Epithelial cell of proximal tubule (primary cell): Measurements from ENCODE around the gene HLA-DPB1. TPM values are rescaled to one million over a fixed set of nuclear protein-coding genes. Genes with fewer than 3 reads are reported as not detected.

ENCODE experiments used
- DNase-seq: peaks from one replicate; pipeline ENCODE4 v3.0.0-alpha.2; 2011; ENCODE audit warnings: low read depth
- H3K4me3 ChIP-seq: 2 replicates; pipeline ENCODE4 v1.5.1; 2011; ENCODE audit warnings: low read depth, mild to moderate bottlenecking, low read length
- CTCF ChIP-seq: conservative IDR thresholded peaks from 2 replicates; pipeline ENCODE4 v1.5.1; 2012; ENCODE audit warnings: low read depth, mild to moderate bottlenecking, low read length
- total RNA-seq: library from RNA; depleted of rRNA; stranded (reverse); fragments of >200 nt; gene quantifications from 2 replicates; pipeline ENCODE4 v1.2.3, GENCODE V29; 2015

Gene HLA-DPB1
- total RNA-seq, 1 donor from 2014 or later: 52.3 TPM

DNA sequence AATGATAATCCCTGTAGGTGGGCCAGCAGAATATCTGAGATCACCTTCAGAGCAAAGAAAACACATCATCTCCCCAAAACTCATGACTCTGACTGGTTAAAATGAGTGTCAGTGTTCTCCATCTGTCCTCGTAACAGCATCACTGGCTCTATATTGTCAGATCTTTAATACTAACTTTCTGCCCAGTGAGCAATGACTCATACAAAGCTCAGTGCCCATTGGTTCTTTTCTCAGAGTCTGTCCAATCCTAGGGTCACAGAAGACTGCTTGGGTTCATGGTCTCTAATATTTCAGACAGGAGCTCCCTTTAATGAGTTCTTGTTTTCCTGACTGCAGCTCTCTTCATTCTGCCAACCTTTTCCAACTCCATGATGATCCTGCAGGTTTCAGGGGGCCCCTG, 36.4 kb downstream of the HLA-DPB1 start:
- no peak for DNase-seq
- no peak for TF ChIP-seq CTCF
- H3K4me3 ChIP-seq: no peak overlapping the region

DNA sequence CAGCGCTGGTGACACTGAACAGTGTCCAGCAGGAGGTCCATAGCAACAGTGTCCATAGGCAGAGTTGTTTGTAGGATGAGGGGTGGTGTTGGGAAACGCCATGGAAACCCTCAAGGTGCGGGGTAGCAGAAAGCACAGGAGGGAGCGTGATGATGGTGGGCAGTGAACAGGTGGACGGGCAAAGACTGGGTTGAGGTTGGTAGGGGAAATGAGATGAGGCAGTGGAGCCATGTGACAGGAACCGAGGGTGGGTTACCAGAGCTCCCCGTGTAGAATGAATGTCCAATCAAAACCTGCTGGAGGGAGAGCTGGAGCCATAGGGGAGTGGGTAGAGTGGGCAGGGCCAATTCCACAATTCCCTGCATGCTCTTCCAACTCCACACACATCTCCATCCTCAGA, 38.0 kb downstream of the HLA-DPB1 start:
- TF ChIP-seq CTCF: no peak
- no peak for DNase-seq
- no peak overlapping the region for H3K4me3 ChIP-seq

DNA sequence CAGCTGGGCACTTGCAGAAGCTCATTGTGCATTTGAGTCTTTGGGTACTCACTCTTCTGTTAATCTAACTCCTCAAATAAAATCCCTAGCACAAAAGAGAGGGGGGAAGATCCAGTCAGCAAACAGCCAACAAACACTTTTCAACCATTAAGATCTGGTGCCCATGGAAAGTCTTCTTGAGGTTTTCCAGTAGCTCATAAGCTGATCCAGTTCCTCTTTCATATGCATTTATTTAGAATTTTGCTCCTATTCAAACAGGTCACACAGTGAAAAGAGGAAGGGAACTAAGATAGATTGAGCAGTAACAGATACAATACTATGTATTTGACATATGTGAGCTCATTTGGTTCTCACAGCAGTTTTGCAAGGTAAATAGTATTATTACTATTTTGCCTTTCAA, 38.6 kb downstream of the HLA-DPB1 start:
- H3K4me3 ChIP-seq: no peak overlapping the region
- no peak for TF ChIP-seq CTCF
- DNase-seq: no peak

- no peak for TF ChIP-seq CTCF
- no peak for DNase-seq
- H3K4me3 ChIP-seq: no peak overlapping the region
Observed at GRCh38 chr6:33116417-33116816, 40.6 kb downstream of the HLA-DPB1 start.

- DNase-seq: no peak
- TF ChIP-seq CTCF: no peak
- no peak overlapping the region for H3K4me3 ChIP-seq
Observed at GRCh38 chr6:33116841-33117711, 41.3 kb downstream of the HLA-DPB1 start.

GRCh38 chr6:33117811-33118277, 42.1 kb downstream of the HLA-DPB1 start:
- DNase-seq: no peak
- no peak for TF ChIP-seq CTCF
- no peak overlapping the region for H3K4me3 ChIP-seq
